NAMALWA (cell line): ENCODE data around the gene TMEM179.

Source experiments
- DNase-seq: peaks from one replicate; pipeline ENCODE4 v3.0.0-alpha.2; 2015; ENCODE audit warnings: low spot score

The TMEM179 gene

GRCh38 chr14:104555430-104556255 lies 48.9 kb downstream of the TMEM179 start:
- DNase-seq: no peak

DNA sequence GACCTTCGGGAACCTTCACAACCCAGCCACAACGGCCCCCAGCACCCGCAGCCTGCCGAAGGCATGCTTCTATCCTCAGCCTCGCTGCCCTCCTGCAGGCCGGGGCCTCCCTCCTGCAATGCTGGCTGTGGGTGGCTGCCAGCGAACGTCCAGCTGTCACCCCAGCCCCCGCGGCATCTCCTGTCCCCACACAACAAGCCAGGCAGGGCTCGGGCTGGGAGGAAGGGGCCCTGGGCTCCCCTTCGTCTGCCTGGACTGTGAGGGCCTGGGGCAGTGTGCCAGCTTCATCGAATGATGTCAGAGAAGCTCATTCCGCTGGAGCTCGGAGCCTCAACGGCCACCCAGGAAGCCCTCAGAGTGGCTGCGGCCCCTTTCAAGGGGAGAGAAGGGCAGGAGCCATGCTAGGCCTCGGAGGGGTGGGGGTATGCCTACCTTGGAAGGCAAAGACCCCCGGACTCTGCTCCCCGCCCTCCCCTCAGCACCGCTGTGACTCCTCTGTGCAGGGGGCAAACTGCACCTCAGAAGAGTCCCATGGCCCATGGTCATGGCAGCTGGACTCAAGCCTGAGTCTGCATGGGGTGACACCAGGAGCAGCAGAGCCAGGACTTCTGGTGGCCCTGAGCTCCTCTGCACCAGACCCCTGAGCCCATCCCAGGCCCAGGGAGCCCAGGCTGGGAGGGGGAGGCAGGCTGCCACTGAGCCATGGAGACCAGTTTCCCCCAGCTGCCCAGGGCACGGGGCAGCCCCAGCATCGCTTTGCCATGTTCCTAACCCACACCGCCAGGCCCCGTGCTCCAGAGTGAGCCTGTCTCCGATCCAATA lies 49.8 kb downstream of the TMEM179 start:
- no peak for DNase-seq

DNA sequence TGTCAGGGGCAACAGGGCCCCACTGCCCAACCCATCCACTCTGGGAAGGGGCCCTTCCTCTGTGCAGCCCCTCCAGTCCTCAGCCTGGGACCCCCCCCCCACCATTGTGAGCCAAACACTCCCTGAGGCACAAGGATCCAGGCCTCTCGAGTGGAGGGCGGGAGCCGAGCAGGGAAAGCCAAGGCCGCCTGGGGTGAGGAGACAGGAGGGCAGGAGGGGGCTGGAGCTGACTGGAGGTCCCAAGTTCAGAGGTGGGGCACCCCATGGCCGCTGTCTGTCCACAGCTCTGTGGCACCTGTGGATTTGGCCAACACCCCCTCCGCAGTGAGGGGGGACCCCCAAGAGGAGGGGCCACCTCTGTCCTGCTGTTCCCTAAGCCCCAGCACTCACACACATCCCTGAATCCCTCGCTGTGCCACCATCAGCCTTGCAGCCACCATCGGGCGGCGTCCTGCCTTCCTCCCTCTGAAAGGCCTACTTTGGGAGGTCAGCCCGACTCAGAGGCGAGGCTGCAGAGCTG lies 50.4 kb downstream of the TMEM179 start:
- no peak for DNase-seq

DNA sequence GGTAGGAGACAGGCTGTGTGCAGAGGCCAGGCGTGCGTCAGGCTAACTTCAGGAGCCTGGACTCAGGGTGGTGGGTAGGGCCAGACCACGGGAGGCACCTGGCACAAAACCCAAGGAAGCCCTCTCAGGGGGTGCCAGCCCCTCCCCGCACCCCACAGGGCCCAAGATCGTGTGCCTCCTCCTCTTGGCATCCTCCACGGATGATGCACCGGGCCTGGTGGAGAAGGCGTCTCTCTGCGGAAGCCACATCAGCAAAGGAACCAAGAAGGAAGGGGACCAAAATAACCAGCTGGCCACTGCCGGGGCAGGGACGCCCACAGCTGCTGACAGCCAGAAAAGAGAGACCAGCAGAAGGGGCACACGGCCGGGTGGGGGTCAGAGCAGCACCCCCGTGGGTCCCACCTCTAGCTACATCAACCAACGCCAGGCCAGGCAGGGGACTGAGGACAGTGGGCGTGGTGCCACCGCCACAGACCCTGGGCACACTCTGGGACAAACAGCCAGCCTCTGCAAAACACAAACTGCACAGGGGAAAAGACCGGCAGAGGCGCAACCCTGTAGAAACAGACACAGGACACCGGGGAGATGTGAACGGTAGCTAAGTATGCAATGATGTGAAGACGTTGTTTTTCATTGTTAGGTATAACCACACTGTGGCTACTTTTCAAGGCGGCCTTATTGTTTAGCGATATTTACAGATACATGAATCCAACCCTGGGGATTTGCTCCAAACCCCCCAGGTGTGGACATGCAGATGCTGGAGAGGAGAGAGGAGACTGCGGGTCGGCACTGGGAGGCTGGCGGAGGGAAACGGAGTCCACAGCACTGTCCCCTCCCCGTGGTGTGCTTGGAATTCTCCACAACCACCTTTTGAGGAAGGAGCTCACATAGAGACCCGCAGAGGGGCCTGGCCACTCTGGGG lies 51.1 kb downstream of the TMEM179 start:
- no peak for DNase-seq

DNA sequence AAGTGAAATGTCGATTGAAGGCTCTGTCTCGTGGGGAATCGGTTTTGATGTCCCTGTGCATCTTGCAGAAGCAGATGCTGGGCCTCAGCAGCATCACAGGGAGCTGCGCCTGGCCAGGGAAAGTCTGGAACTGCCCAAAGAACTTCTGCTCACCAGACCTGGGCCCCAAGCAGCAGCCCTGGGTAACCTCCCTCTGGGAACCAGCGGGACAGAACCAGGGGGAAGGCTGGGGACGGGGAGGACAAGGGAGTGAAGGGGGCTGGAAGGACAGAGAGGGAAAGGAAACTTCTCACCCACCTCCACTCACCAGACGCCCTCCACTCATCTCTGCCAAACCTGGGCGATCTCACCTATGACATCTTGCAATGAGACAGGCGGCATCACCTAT lies 51.8 kb downstream of the TMEM179 start:
- DNase-seq: no peak

- DNase-seq: no peak
These were observed 52.5 kb downstream of the TMEM179 start for GRCh38 chr14:104551851-104552737.

- no peak for DNase-seq
These were observed 53.5 kb downstream of the TMEM179 start for GRCh38 chr14:104550861-104551728.

DNA sequence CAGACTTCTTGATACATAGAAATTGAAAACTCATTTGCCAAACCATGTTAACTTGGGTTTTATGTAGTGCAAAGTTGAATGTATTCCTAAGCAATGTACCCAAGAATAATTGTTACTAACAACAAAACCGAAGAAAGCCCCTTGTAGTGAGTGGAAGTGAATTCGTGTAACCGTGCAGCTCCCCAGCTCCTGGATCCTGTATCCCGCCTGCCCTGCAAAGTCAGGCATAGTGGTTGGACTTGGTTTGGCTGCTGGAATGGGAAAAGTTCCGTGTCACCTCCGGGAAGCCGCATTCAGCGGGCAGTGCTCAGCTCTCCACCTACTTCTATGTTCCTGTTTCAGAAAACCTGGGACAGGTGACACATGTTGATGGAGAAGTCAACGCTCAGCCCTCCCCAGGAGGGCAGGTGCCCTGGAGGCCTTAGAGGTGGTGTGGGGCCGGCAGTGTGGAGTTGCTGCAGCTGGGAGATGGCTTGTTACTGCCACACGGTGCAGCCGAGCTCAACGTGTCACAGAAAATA lies 54.2 kb downstream of the TMEM179 start:
- no peak for DNase-seq

DNA sequence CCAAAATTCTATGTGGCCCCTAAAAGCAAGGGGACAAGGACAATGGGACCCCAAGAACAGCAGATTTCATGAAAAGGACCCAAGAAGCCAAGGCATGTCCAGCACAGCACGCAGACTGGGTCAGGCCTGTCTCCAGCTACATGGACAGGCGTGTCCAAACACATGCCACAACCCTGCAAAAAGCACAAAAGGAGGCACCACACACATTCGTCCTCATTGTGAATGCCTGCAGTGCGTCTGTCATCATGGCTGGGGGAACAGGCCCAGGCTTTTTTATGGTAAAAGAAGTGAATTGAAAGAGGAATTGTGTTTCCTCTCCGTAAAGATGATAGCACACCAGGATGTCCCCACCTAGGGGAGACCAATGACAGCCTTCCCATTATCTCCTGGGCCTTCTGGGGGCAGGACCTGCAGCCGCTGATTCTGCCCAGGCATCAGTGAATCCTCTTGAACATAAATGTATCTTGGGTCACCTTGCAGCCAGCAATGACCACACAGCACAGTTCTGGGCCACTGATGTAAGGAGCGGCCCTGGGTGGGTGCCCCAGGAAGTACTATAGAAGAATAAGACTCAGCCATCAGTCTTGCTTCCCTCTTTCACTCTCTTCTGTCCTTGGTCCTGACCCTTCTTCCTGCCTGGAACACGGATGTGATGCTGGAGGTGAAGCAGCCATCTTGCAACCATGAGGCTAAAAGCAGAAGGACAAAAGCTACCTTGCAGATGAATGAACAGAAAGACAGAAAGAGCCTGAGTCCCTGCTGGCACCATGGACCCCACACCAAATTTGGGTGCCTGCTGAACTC lies 54.8 kb downstream of the TMEM179 start:
- no peak for DNase-seq

- DNase-seq: no peak
These were observed 55.6 kb downstream of the TMEM179 start for GRCh38 chr14:104548802-104549535.

DNA sequence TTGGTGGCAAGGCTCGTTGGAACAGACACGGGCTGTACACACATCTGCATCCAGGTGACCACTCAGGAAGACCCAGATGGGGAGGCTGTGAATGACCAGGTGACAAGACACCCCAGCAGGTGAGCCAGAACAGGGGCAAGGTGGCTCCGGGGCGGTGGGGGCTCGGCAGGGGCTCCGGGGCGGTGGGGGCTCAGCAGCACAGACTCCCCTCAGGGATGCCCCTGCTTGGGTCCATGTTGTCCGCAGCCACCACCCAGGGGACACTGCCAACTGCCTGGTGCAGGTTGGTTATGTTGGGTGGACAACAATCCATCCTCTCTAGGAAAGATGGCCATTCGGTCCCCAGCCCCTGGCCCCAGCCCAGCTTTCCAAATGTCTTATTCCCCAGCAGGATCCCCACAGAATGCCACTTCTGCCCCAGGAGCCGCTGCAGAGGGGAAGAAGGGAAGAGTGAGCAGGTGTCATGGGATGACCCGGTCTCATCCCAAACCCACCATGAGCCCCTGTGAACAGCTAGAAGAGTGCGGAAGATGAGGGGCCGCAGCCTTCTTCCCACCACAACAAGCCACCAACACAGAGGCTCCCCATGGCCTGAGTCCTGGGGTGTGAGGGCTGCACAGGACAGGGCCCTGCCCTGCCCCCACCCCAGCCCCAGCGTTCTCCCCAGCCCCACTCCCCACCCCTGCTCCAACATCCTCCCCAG lies 56.4 kb downstream of the TMEM179 start:
- no peak for DNase-seq

GRCh38 chr14:104547310-104547997 lies 57.1 kb downstream of the TMEM179 start:
- no peak for DNase-seq

DNA sequence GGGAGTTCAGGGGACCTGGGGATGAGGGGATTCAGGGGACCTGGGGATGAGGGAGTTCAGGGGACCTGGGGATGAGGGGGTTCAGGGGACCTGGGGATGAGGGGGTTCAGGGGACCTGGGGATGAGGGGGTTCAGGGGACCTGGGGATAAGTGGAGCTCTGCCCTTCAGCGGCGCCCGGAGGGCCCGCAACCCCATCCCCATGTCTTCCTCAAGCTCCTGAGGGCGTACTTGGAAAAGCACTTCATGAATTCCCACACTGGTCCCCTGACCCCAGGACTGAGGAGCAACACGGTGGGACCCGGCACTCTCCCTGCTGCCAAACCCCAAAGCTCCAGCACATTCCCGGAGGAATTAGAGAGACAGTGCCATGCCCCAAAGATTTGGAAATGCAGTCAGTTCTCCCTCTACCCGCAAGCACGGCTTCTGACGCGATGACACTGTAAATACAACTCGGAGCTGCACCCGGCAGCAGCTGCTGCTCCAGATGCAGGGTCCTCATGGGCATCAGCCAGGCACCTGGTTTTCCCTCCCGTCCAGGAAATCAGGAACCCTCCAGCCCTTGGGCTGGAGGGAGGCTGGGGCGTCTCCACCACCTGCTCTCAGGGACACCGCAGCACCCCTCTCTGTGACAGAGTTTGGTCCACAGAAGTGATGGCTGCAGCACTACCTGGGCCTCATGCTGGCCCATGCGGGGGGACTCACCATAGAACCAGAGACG lies 57.8 kb downstream of the TMEM179 start:
- DNase-seq: no peak

GRCh38 chr14:104545942-104546501 lies 58.5 kb downstream of the TMEM179 start:
- DNase-seq: no peak

DNA sequence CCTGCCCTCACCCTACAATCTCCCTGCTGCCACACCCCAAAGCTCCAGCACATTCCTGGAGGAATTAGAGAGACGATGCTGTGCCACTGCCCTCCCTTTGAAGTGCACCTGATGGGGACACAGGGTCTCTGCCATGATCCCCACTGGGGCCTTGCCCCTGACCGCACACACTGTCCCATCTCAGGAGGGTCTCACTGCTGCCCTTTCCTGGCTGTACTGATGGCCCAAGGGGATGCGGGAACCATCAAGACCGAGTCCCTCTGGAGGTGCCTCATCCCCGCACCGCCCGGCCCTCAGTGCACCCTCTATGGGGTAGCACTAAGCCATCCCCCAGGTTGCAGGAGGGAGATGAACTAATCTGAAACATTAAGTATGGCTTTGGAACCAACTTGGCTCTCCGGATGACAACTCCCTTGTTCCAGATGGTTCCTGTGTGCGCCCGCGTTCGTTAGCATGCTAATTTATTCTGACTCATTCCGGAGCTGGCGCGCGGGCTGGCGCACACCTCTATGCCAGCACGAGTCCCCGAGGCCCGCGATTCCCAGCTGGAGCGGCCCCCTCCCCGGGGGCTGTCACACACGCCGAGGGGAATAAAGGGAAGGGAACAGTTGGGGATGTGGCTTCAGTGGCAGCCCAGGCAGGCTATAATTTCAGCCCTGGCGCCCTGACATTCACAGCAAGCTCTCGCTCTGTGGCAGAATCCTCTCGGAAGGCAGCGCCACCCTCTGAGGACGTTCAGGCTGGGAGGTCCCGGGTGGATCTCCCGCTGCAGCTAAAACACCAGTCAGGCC lies 59.2 kb downstream of the TMEM179 start:
- DNase-seq: no peak
